Stimulated activated CD8-positive, alpha-beta memory T cell treated with anti-CD3 and anti-CD28 coated beads, Interleukin-4, amount 100 ng/mL, for 48 hours (primary cell): Measurements from ENCODE around the gene ST6GALNAC2.

Experiments used
- DNase-seq: peaks from one replicate; pipeline ENCODE4 v3.0.0-alpha.2; 2020

ST6GALNAC2 gene

DNA sequence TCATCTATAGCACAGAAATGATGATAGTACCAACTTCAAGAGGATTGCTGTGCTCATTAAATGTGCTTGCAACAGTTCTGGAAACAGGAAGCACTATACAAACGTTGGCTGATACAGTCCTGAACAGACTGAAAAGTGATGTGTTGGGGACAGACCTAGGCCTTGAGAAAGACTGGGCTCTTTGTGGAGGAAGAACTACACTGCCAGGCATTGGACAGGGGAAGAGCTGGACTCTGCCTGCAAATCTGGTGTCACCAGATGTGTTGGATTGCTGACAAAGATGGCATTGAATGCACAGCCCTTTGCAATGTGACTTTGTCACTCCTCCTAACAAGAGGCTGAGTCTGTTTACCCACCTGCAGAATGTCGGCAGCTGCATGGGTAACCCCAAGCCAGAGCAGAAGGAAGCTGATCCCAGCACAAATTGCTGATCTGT lies 12.4 kb upstream of the ST6GALNAC2 start:
- no peak for DNase-seq

DNA sequence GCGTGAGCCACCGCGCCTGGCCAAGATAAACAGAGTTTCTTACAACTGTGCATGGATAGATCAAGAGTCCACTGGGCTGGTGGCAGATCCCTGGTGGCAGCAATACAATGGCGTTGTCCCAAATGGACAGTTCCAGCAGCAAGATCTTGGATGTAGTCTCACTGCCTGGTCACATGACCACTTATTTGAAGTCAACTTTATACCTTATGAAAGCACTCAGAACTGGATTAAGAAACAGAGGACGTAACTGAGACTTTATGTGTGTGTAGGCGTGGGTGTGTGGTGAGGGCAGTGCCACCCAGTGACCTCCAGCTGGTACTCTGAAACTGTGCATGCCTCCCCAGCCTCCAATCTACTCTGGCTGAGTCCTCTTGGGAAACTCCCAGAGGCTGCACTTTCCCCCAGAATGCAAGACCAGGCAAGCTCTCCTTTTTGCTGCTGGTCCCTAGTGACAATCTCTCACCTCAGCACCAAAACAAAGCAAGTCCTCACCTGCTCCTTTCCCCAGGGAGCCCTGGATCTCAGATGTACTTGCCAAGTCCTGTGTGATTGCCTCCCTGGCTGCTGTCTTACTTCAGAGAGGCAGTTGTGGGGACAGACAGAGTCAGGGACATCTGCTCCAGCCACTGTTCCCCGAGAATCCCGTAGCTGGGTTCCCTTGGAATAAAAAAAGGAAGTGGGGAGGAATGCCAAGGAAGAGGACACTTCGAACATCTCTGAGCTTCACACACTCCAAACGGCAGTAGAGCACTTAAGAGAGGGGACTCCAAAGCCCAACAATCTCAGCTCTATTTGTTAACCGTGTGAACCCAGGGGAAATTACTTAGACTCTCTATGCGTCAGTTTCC lies 11.7 kb upstream of the ST6GALNAC2 start:
- DNase-seq: no peak

DNA sequence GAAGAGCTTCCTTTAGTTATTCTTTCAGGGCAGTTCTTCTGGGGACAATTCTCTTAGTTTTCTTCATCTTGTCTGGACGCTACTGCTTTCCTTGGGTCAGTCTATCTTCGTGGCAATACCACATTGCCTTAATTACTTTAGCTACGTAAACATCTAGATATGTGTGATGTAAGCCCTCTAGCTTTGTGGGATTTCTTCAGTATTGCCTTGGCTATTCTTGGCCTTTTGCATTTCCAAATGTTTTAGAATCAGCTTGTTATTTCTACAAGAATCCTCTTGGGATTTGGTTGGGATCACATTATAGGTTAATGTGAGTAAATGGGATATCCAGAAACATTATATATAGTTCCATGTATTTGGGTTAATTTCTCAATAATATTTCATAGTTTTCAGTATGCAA lies 9.0 kb upstream of the ST6GALNAC2 start:
- DNase-seq: no peak

DNA sequence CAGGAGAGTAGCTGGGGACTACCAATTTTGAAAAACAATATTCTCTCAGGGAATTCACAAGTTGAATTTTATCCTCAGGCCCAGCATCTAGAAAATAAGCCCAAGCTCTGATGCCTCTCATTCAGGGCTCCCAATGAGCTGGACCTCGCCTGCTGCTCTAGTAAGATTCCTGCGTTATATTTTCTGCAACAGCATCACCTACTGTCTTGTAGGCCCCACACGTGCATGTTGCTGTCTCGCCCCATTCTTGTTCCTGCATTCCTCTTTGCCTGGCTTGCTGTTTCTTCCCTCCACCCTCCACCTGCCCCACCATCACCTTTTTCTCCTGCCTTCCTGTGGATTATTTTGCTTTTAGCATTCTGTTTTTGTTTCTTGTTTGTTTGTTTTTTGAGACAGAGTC lies 8.3 kb upstream of the ST6GALNAC2 start:
- DNase-seq: no peak

DNA sequence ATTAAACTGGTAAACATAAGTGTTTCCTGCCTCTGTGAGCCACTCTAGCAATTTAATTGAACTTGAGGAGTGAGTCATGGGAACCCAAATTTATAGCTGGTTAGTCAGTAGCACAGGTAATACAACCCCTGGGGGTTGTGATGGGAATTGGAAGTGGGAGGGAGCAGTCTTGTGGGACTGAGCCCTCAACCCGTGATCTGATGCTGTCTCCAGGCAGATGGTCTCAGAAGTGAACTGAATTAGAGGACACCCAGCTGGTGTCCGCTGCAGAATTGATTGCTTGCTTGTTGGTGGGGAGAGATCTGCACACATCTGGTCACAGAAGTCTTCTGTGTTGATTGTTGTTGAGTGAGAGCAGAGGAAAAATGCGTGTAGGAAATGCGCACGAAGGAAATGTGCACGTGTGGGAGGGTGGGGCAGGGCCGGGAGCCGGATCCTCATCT lies 7.7 kb upstream of the ST6GALNAC2 start:
- DNase-seq: no peak

DNA sequence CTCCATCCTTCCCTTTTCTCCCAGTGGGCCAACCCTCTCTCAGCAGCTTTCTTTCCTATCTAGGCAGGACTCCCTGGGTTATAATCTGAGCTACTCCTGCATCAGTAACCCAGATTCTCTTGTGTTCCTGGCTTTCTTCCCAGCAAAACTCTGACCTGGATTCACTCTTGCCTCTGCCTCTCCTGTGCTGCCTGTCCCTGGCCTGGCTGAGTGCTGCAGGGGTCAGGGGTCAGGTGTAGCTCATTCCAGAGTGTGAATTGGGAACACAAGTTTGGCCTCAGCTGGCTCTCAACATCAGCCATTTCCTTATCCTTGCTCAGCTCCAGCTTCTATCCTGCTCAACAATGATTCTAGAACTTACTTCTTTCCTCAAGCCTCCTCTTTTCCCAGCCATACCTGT lies 2.5 kb upstream of the ST6GALNAC2 start:
- DNase-seq: no peak

DNA sequence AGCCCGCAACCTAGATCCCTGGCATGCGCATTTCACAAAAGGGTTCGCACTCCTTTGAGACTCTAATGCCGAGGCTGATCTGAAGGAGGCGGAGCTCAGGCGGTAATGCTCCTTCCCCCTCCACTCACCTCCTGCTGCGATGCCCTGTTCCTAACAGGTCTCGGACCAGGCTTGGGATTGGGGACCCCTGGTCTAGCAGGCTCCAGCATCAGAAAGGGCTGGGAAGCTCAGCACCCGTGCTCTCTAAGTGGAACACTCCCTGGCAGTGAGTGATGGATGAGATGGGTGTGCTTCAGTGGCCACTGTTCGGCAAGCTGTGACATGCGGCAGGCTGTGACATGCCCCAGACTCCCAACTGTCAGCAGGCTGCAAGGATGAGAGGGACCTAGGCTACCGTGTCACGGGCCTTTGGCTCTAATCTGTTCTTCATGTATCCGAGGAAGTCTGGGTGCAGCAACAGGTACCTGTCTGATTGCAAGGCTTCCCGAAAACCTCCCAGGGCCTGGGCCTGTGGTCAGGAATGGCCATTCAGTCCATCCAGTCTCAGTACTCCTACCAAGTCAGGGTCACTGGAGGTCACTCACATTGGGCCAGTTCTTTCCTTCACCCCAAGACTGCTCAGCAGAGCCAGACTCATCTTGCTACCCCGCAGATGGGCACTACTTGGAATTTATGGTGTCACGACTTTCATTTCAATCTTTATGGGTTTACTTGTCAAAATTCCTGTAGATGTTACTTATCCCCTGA lies 1.3 kb upstream of the ST6GALNAC2 start:
- DNase-seq: no peak

DNA sequence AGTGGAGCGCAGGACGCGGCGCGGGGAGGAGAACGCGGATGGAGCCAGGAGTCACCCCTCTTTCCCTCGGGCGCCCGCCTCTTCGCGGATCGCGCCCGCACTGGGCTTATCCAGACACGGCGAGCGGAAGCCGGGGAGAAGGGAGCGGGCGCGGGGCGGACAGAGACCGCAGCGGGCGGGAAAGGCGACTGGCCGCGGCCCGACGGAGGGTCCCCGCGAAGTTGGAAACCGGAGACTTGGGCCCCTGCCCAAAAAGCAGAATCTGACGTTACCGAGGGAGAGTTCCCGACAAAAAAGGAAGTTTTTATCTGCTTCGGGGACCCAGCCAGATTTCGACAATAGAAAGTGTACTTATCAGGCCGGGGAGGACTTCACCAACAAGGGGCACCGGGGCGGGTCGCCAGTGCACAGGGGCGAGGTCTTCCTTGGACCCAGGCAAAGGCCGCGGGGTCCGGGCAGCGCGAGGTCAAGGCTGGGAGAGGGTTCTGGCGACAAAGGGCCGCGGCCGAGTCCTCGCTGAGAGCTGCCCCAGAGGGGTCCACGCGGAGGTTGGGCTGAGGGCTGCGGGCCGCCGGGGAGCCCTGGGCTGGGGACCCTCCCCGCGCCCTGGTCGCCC lies 519 bp downstream of the ST6GALNAC2 start:
- no peak for DNase-seq

DNA sequence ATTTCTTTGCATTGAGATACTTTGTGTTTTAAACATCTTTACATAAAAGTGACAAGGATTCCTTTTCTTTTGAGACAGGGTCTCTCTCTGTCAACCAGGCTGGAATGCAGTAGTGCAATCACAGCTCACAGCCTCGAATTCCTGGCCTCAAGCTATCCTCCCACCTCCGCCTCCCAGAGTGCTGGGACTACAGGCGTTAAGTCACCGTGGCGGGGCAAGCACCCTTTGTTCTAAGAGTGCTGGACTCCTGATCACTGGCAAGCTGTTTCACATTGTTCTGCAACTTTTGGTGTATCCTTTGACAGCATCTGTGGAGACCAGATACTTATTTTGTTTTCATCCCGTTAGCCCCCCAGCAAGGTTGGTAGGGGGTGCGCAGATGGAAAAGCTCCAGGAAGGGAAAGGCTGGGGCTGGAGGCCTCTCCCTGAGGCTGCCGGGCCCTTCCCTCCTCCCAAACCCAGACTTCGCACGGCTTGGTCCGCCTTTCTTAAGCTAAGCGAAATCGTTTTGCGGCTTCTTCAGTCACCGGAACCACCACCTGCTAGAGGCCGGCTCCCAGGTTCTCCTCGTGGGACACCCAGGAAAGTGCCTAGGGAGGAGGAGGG lies 1.1 kb downstream of the ST6GALNAC2 start:
- no peak for DNase-seq

DNA sequence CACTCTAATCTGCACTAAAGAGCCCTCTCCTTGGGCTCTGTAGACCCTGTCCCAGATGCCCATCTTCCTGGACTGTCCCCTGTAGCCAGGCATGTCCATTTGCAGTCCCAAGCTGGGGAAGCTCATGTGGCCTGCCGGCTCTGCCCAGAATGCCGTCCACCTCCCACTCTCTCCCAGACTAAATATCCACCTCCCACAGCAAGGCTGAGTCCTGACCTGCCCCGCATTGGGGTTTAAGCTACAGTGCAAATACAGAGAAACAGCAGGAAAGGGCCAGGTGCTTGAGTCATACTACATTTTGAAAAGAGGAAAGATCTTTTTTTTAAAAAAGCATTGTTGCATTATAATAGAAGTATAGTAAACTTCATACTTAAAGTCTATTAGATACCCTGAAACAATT lies 3.0 kb downstream of the ST6GALNAC2 start:
- no peak for DNase-seq

DNA sequence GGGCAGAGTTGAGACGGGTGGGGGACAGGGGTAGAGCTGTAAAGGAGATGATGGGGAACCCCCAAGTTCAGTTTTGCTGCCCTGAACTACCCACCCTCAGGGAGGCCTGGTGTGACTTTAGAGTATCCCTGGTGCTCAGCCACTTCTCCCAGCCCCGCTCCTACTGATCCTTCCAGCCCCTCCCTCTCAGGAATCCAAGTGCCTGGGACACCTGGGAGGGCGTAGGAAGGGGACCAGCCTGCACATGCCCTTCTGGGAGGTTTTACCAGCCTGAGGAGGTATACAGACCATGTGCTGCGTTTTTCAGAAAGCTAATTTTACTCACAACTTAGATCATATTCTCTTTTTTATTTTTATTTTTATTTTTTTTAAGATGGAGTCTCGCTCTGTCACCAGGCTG lies 4.1 kb downstream of the ST6GALNAC2 start:
- no peak for DNase-seq

DNA sequence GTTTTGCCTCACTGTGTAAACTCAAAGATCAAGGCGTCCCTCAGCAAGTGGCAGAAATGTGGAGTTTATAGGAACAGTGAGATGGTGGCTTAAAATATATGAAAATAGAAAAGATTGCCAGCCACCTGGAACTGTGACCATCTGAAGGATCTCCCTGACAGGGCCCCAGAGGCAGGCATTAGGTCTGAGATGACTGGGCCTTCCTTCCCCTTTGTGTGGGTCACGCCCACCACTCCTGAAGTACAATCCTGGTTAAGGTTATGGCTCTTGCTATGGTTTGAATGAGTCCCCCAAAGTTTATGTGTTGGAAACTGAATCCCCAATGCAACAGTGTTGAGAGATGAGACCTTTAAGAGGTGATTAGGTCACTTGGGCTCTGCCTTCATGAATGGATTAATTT lies 6.4 kb downstream of the ST6GALNAC2 start:
- no peak for DNase-seq

DNA sequence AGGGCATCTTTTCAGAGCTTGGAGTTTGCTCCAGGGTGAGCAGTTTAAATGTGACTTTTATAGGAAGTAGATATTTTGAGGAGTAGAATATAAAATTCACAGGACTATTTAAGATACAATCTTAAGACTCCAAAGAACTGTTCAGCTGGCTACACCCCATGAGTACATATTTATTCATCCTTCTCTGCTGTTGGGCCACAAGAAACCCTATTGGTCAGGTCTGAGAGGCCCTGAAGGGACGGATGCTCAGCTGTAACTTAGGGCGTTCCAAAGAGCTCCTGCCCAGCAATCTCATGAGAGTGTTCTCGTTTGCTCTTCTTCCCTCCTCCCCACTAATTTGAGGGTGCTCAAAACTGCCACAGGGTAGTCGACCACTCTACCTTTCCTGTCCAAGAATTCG lies 7.3 kb downstream of the ST6GALNAC2 start:
- no peak for DNase-seq

DNA sequence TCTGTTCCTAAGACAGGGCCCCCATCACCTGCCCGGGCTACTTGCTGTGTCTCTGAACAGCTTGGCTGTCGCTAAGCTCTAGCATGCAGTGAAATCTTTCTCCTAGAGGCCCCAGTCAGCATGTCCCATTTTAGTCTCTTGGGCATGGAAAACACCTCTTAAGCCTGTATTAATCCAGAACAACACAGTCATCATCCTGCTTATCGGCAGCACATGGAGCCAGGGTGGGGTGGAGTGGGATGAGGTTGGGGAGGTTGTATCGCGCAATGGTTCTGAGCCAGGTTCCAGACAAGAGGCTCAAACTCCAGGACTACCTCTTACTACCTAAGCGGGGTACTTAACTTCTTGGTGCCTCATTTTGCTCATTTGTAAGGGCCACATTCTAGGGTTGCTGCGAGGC lies 7.8 kb downstream of the ST6GALNAC2 start:
- DNase-seq: no peak

DNA sequence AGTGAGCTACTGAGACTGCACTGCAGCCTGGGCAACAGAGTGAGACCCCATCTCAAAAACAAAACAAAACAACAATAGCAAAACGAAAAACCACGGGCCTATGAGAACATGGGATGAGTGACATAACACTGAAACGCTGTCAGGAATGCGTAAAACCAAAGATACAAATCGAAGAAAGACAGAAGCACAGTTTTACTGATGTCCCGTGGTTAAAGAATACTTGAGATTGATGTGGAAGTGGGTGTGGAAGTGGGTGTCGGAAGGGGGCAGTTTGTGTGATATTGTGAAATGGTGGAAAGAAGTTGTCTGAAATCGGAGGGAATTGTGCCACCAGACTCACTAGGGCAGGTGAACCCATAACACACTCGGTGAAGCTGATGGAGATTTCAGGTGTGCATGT lies 9.5 kb downstream of the ST6GALNAC2 start:
- no peak for DNase-seq

DNA sequence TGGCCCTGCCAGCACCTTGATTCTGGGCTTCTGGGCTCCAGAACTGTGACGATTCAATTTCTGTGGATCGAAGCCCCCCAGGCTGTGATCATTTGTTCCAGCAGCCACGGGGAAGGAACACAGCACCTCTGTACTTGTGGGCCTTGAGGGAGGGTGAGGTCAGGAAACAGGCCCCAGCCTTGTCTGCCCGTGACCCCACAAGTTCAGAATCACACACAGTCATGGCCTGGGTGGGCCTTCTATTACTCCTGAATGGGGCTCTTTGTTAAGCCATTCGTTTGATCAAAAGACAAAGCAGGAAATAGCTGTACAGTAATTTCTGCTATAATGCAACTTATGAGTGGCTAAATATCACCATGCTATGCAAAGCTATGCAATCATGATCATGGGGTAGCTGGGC lies 10.1 kb downstream of the ST6GALNAC2 start:
- no peak for DNase-seq

DNA sequence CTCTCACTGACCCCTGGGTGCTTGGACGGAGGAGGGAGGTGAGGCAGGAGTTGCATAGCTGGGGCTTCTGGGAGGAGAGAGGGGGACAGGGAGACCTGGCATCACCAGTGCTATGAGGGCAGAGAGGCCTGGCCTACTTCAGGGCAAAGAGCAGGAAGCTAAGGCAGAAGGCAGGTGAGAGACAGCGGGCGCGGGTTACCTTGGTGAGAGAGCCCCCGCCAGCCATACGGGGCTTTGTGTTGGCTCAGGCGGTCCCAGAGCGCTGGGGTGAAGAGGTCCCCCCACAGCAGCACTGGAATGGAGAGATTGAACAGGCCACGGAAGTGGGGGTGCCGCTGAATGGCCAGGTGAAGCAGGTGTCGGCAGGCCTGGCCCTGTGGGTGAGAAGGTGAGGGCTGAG lies 11.5 kb downstream of the ST6GALNAC2 start:
- DNase-seq: no peak

DNA sequence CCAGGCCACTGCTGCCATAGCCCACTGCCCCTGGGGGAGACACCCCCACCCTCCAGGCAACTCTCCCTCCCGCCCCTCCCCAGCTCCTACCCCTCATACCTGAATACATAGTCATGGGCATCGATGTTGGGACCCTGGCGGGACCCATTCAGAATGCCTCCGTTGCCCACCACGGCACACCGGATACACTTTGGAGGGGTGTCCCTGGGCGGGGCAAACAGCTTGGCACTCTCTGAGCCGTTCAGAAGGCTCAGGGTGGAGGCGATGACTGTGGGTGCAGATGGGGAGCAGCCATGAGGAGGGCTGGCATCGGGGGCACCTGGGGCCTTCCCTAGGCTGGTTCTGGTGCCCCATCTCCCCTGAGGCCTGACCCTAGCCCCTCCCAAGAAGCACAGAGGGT lies 12.6 kb downstream of the ST6GALNAC2 start:
- DNase-seq: no peak

DNA sequence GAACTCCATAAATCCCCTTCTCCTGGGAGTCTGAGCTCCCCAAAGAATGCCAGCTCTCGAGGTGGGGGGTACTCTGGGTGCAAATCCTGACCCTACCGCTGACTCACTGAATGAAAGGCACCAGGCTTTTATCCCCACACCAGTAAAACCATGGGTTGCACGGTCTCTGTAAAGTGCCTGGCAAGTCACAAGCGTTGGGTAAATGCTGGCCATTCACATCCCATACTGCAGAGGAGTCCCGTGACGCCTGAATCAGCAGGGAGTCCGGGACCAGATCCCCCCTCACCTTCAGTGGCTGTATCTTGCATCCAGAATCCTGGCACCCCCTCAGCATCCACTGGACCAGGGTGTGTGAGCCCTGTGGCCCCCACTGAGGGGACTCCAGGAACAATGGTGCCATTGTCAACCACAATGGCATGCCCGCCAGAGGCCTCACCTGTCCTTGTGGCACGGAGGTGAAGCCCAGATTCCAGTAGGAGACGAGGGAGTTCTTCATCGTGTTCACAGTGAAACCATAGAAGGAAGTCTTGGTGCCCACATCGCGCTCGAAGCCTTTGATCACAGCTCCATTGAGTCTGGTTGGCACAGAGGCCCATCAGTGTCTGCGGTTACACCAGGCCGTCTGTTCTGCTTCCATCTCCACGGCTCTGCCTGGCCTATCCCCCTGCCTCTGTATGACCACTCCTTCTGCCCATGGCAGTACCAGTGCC lies 13.3 kb downstream of the ST6GALNAC2 start:
- no peak for DNase-seq

DNA sequence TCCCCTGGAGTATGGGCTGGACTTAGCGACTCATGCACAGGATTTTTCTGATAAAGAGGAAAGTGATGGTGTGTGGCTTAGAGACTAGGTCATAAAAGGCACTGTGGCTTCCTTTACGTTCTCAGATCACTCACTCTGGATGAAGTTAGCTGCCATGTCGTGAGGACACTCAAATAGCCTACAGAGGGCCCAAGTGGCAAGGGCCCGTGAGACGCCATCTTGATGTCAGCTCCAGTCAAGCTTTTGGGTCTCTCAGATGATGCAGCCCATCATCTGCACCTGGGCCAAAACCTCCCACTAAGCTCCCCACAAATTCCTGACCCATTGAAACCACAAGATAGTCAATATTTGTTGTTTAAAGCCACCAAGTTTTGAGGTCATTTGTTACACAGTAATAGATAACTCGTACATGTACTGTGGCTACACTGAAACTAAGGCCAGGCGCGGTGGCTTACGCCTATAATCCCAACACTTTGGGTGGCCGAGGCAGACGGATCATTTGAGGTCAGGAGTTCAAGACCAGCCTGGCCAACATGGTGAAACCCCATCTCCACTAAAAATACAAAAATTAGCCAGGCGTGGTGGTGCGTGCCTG lies 14.7 kb downstream of the ST6GALNAC2 start:
- DNase-seq: no peak

DNA sequence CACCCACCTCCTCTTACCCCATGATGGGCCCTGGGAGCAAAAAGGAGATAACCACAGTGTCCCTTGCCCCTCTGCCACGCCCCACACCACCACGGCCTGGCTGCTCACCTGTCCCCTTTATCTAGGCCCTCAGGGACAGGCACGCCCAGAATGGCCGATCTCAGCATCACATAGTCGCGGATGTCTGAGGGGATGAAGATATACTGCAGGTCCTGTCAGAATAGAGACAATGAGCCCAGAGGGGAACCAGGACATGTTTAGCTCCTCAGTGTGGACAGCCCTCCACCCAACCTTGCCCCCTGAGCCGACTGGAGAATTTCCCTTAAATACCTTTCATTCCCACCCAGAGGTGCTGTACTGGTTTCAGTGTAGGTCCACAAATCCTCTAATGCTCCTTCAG lies 15.2 kb downstream of the ST6GALNAC2 start:
- no peak for DNase-seq

DNA sequence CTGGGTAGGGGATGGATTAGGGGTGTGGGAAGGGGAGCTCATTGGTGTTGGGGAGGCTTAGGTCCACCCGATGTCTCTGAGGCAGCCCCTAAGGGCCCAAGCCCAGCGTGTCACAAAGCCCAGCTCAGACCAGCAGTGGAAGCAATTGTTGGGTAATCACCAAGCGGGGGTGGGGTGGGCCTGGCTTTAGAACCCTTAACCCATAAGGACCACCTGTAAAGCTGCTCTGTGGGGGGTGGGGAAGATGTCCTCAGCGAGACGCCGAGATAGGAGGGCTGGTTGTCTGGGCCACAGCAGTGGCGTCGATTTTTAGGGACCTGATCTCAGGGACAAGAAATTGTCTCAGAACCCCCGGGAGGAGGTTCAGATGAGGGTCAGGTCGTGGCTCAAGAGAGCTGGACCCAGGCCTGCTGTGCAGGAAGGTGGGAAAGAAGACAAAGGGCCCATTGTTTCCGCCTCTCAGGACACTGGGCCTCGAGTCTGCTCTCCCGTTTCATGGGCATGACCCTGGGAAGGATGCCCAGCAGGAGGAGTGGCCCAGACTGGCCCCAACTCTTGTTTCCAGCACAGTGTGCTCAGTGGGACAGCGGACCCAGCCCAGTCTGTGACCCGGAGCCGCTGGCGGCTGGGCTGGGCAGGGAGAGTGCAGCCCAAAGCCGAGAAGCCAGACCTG lies 15.9 kb downstream of the ST6GALNAC2 start:
- DNase-seq: no peak
